ENCODE measurements around the gene FILIP1L. TPM values are rescaled to one million over a fixed set of nuclear protein-coding genes. Genes with fewer than 3 reads are reported as not detected.

The FILIP1L gene
- total and polyA plus RNA-seq, 2 of the 13 experiments (the other 11 are each of a cell fraction or from before 2014, with no cell fraction given), result 8.1 to 187 TPM

DNA sequence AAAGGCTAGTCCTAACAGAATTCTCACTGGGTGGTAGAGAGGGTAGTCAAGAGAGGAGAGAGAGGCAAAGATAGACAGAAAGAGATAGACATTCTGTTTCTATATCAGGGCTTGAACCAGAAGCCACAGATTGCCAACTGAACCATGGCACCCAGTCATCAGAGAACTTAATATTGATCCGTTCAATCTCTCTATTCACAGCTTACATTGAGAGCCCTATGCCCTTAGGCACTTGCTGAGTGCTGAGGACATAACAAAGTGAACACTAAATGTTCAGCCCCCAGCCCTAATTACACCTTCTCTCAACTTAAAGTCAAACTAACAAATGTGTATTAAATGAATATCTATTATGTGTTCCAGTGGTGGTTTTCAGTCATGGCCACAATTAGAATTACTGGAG, 124.1 kb downstream of the FILIP1L start:
- no peak for TF ChIP-seq GFI1 (CRISPR knock-in tag; IDR thresholded peaks at IDR 0.05; ENCODE audit: borderline replicate concordance)
- no peak for TF ChIP-seq HMG20B (CRISPR knock-in tag; conservative IDR thresholded peaks at IDR 0.05)
- TF ChIP-seq CBX5 (CRISPR knock-in tag; IDR thresholded peaks at IDR 0.05; ENCODE audit: borderline replicate concordance), result no peak
- TF ChIP-seq ZNF180 (CRISPR knock-in tag; IDR thresholded peaks at IDR 0.05; ENCODE audit: borderline replicate concordance, low read depth), result no peak
- no peak for TF ChIP-seq NR1H2 (CRISPR knock-in tag; IDR thresholded peaks at IDR 0.05; ENCODE audit: borderline replicate concordance, low read depth)
- TF ChIP-seq PAWR (CRISPR knock-in tag; IDR thresholded peaks at IDR 0.05; ENCODE audit: borderline replicate concordance), result no peak
- TF ChIP-seq ZFY (CRISPR knock-in tag; IDR thresholded peaks at IDR 0.05), result no peak
- TF ChIP-seq MIXL1 (CRISPR knock-in tag; IDR thresholded peaks at IDR 0.05), result no peak
- TF ChIP-seq ZBTB4 (CRISPR knock-in tag; IDR thresholded peaks at IDR 0.05; ENCODE audit: borderline replicate concordance), result no peak
- TF ChIP-seq TAF1 (CRISPR knock-in tag; IDR thresholded peaks at IDR 0.05), result no peak
- no peak for TF ChIP-seq NRL (CRISPR knock-in tag; IDR thresholded peaks at IDR 0.05; ENCODE audit: borderline replicate concordance)
- TF ChIP-seq, protein P1, sequence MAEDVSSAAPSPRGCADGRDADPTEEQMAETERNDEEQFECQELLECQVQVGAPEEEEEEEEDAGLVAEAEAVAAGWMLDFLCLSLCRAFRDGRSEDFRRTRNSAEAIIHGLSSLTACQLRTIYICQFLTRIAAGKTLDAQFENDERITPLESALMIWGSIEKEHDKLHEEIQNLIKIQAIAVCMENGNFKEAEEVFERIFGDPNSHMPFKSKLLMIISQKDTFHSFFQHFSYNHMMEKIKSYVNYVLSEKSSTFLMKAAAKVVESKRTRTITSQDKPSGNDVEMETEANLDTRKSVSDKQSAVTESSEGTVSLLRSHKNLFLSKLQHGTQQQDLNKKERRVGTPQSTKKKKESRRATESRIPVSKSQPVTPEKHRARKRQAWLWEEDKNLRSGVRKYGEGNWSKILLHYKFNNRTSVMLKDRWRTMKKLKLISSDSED (CRISPR knock-in tag; IDR thresholded peaks at IDR 0.05), result no peak
- TF ChIP-seq ZNF569 (CRISPR knock-in tag; IDR thresholded peaks at IDR 0.05; ENCODE audit: borderline replicate concordance), result no peak
- no peak for ATAC-seq
- intact Hi-C loops (cut with micrococcal nuclease; ENCODE audit: unreplicated experiment), result no loop called here

More for the DNA sequence above, 124.1 kb downstream of the FILIP1L start:
- peaks cover 8% of the 10 kb centered on the region; the same call in 1 of the 2 replicates for H3K9me3 ChIP-seq (ENCODE audit: low read length)
- H3K4me3 ChIP-seq (replicated peaks in 1 of 3; ENCODE audit: insufficient read depth in 1 of 3, low read depth in 2 of 3, low read length in 3 of 3), result no peak overlapping the region
- peaks cover 6% of the 10 kb centered on the region; the same call in 1 of the 2 replicates for H3K4me1 ChIP-seq (ENCODE audit: insufficient read depth, low read length)
- H3K27ac ChIP-seq (ENCODE audit: extremely low read length, insufficient read depth, low read length), result no peak overlapping the region
- H3K36me3 ChIP-seq (replicated peaks in 1 of 2; ENCODE audit: control insufficient read depth in 1 of 2, insufficient read depth in 2 of 2, low read length in 2 of 2), result no peaks in the 10 kb centered on the region
- no peaks in the 10 kb centered on the region for H3K79me2 ChIP-seq (ENCODE audit: insufficient read depth, low read length)
- ChIA-PET CTCF (ENCODE audit: low intra/inter-chr PET ratio, low total read pairs) (no interaction called here), POLR2A (no interaction called here)
- no peak overlapping the region for H3K4me2 ChIP-seq (ENCODE audit: low read depth, low read length)
- FAIRE-seq (no peak), DNase-seq (ENCODE audit: low spot score) (no peak)
- H3K27me3 ChIP-seq (ENCODE audit: control insufficient read depth in 1 of 2, insufficient read depth in 2 of 2, low read length in 2 of 2), result no peaks in the 10 kb centered on the region
- no peak overlapping the region for H2AFZ ChIP-seq (ENCODE audit: low read length)
- BruUV-seq (replicated peaks), result no TSS peak
- in situ Hi-C loops (cut with HindIII; ENCODE audit: extremely low pct_ligation_motif_present, low pct_unique_long_range_greater_than_20kb), result no loop called here
- 100% methylated on average over 1 of the region's 1 CpG for WGBS (ENCODE audit: low lambda C conversion rate)
- no peak overlapping the region for H3K9ac ChIP-seq (ENCODE audit: insufficient read depth, low read depth, low read length)
- no peaks in the 10 kb centered on the region for H4K20me1 ChIP-seq (ENCODE audit: insufficient read depth, low read length)

Data from HepG2 (cell line).